HG02763 (cell line): Measurements from ENCODE around the gene METTL27.
"Not testable (repeated sequence)": the region's sequence is repeated elsewhere in the genome, so short reads cannot be mapped to it uniquely, and the experiment has no call there.

Experiments used
- ATAC-seq: cut with Tn5 transposase; IDR thresholded peaks from one replicate; pipeline ENCODE4 v1.9.1; 2021; ENCODE audit warnings: mild to moderate bottlenecking, moderate library complexity; ENCODE audit not compliant: unreplicated experiment

METTL27 gene

GRCh38 chr7:73869011-73869798, 26.9 kb upstream of the METTL27 start:
- ATAC-seq, result no peak

DNA sequence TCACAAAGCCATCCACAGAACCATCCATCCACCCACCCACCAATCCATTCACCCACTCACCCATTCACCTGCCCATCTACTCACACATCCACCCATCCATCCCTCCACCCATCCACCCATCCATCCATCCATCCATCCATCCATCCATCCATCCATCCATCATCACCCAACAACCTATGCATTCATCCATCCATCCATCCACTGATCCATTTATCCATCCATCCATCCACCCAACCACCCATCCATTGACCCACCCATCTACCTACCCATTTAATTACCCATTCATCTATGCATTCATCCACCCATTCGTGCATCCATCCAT, 24.1 kb upstream of the METTL27 start:
- no peak for ATAC-seq

- ATAC-seq, result no peak
Measured at GRCh38 chr7:73865738-73866445, 23.6 kb upstream of the METTL27 start.

DNA sequence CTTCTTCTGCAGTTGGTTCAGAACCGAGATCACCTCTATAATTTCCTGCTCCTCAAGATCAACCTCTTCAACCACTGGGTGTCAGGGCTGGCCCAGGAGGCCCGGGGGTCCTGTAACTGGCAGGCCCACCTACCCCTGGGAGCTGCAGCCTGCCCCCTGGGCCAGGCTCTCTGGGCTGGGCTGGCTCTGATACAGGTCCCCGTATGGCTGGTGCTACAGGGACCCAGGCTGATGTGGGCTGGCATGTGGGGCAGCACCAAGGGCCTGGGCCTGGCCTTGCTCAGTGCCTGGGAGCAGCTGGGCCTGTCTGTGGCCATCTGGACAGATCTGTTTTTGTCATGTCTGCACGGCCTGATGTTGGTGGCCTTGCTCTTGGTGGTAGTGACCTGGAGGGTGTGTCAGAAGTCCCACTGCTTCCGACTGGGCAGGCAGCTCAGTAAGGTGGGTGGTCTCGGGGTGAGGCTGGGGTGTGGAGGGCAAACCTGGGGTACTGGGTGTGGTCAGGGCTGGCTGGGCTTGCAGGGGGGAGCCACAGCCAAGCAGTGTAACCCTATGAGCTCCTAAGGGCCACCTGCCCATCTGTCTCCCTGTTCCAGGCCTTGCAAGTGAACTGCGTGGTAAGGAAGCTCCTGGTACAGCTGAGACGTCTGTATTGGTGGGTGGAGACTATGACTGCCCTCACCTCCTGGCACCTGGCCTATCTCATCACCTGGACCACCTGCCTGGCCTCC, 22.8 kb upstream of the METTL27 start:
- ATAC-seq, result no peak

- no peak for ATAC-seq
Measured at GRCh38 chr7:73861305-73861704, 19.0 kb upstream of the METTL27 start.

- no peak for ATAC-seq
Measured at GRCh38 chr7:73860859-73861258, 18.5 kb upstream of the METTL27 start, which contains the start of gene TMEM270. Gene TMEM270, plus strand, starts transcription at chr7:73861159. Its CDS starts 36 bp downstream, at chr7:73861195.

DNA sequence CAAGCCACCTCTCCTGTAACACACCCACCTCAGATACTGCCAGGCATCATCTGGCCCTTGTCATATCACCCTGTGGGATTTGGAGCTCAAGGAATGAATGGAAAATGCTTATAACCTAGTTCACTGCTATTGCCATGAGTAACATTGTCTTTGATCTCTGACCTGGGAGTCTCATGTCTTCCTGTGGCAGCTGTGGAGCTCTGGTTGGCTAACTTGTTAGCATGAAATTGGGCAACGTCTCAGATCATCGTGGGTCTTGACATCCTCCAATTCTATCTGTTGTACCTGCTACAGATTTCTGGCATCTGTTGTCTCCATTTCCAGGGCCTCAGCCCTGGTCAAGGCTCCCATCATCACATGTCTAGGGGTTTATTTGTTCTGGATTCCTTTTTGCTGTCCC, 16.5 kb upstream of the METTL27 start:
- ATAC-seq, result no peak

DNA sequence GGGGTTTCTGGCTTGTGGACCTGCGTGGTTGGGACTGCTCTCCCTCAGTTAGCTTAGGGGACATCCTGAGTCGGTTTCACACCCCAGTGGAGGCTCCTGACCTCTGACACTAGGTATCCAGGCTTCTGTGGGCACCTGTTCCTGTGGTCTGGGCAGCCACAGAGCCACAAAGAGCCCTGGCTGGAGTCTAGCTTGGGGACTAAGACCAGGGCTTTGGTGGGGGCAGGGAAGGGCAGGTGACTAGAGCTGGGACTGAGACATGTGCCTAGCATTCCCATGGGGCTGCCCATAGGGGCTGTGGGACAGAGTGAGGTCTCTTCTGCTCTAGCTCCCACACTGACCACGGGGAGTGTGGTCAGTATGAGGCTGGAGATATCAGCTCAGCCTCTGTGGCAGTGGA, 14.6 kb upstream of the METTL27 start:
- no peak for ATAC-seq

DNA sequence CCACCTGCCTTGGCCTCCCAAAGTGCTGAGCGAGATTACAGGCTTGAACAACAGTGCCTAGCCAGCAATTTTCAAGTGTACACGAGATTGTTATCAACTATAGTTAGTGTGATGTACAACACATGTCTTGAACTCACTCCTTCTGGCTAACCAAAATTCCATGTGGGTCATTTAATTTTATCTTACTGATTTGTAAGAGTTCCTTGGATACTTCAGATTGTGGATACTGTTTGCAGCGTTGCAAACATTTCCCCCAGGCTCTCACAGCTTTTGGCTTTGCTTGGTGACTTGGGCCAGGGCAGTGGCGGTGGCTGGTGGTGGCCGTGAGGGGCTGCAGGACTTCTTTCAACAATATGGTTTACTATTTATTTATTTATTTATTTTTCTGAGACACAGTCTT, 10.2 kb upstream of the METTL27 start:
- ATAC-seq, result no peak

DNA sequence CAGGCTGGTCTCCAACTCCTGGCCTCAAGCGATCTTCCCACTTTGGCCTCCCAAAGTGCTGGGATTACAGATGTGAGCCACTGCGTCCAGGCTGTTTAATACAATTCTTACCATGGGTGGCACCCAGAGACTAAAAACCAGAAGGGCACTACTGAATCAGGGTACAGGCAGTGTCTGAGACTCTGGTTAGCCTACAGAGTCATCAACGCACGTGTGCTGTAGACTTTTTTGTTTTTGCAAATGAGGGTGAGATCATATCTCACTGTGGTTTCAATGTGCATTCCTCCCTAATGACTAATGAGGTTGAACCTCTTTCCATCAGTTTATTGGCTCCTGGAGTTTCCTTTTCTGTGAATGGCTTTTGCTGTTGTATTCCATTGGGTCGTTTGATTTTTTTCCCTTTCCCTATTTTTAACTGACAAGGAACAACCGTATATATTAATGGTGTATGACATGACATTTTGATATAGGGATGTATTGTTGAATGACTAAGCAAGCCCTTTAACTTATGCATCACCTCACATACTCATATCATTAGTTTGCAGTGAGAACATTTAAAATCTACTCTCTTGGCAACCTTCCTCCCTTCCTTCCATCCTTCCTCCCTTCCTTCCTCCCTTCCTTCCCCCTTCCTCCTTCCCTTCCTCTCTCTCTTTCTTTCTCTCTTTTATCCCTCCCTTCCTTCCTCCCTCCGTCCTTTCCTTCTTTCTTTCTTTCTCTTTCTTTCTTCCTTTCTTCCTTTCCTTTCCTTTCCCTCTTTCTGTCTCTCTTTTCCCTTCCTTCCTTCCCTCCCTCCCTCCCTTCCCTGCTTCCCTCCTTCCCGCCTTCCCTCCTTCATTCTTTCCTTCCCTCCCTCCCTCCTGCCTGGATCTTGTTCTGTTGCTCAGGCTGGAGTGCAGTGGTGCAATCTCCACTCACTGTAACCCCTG, 9.4 kb upstream of the METTL27 start:
- peak; percentile 70 for ATAC-seq

DNA sequence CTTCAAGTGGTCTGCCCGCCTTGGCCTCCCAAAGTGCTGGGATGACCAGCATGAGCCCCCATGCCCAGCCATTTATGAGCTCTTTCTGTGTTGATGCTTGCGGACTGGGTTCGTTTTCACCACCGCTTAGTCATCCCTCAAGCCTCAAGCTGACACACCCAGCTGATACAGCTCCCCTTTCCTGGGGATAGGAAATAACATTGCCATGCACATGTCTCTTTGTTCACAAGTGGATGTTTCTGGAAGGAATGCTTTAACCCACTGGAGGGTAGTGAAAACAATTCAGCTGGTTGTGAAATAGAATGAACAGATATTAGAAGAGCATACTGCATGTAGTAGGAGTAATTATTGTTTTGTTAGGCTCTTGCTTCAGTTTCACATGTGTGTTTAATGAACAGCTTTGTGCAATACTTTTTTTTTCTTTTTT, 8.5 kb upstream of the METTL27 start:
- no peak for ATAC-seq

DNA sequence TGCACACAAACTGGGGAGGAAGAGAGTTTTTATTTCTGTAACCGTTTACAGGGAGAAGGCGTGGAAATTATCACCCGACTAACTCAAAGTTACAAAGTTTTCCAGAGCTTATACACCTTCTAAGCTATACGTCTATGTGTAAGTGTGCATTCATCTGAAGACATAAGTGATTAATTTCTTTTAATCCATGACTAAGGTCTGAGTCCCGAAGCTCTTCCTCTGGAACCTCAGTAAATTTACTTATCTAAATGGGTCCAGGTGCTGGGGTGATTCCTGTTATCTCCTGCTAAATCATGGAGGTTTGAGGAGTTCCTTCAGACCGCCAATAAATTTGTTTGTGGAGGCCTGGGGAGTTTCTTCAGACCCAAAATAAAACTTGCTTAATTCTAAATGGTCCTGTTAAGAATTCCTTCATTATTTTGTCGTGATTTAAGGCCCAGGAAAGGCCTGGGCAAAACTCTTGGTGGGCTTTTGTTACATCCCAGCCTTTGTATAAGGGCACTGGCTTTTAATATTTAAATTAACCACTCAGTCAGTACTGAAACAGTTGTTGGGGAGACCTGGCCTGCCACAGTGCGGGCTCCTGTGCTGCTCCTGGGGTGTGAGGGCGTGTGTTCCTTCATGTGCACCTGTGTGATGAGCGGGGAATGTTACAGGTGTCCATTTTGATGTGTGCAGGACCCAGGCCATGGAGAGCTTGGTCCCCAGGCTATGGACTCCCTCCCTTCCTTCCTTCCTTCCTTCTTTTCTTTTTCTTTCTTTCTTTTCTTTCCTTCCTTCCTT, 5.8 kb upstream of the METTL27 start:
- no peak for ATAC-seq

DNA sequence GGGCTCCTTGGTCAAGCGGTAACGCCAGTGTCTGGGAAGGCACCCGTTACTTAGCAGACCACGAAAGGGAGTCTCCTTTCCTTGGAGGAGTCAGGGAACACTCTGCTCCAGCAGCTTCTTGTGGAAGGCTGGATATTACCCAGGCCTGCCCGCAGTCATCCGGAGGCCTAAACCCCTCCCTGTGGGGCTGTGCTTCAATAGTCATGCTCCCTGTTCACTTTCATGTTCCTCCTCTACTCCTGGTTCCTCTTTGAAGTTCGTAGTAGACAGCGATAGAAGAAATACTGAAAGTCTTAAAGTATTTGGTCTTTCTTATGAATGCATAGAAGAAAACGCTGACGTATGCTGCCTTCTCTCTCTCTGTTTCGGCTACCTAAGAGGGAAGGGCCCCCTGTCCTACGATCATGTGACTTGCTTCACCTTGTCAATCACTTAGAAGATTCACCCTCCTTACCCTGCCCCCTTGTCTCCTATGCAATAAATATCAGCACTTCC, 3.4 kb upstream of the METTL27 start:
- not testable (repeated sequence) for ATAC-seq

DNA sequence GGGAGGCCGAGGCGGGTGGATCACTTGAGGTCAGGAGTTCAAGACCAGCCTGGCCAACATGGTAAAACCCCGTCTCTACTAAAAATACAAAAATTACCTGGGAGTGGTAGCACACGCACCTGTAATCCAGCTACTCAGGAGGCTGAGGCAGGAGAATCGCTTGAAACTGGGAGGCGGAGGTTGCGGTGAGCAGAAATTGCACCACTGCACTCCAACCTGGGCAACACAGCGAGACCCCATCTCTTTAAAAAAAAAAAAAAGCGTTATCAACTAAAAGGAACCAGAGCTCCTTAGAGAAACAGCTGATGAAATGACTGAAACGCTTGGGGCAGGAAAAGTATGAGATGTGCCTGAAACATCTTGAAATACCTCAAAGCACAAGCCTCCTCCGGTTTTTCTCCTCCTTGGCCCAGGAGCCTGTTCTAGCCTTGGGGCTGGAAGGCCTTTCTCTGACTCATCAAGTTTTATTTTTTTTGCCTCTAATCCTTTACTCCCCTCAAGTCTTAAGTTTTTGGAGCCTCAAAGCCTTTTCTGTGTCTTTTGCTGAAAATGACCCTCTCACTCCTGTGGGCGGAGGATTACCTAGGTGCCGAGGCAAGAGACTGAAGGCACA, 2.6 kb upstream of the METTL27 start:
- no peak for ATAC-seq

DNA sequence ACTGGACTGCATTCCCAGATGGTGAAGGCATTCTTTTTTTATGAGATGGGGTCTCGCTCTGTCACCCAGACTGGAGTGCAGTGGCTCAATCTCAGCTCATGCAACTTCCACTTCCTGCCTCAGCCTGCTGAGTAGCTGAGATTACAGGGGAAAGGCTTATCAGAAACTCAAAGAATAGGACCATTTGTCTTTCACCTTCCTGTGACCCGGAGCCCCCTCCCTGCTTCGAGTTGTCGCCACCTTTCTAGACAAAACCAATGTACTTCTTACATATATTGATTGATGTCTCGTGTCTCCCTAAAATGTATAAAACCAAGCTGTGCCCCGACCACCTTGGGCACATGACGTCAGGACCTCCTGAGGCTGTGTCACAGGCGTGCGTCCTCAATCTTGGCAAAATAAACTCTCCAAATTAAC, 1.8 kb upstream of the METTL27 start:
- no peak for ATAC-seq

GRCh38 chr7:73841689-73842066, 638 bp downstream of the METTL27 start:
- no peak for ATAC-seq

GRCh38 chr7:73840715-73841379, 1.5 kb downstream of the METTL27 start:
- ATAC-seq, result no peak

DNA sequence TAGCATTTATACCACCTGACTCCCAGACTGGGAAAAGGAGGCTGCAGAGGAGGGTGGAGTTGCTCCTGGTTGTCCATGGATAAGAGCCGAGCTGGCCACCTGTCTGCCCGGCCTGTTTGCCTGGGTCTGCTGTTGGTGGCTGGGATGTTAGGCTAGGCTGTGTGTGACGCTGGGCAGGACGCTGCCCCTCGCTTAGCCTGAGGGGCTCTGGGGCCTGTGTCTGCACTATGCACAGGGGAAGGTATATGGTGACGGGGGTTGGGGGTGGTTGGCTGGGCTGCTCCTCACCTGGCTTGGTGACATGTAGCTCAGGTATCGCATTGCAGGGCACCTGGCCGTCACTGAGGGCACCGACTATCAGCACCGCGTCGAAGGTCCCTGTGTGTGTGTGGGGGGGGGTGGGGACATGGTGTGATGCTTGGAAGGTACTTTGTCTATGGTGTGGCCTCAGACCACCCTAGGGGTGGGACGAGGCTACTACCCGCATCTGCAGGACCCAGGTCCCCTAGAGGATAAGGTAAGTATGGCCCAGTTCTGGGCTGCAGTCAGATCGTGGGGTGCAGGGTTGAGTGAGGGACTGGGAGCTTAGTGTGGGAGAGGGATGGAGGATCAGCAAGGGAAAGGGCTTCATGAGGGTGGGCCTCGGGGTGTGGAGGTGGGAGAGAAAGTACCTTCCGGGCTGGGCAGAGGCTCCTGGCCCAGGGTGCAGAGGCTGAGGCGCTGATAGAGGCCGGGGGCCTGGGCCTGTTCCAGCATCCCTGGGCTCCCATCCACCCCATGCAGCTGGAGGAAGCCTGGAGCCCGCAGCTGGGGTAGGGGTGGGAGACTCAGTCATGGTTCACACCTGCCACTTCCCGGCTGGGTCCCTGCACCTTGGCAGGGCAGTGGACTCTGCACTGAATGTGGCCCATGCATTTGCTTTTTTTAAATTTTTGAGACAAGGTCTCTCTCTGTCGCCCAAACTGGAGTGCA, 2.3 kb downstream of the METTL27 start:
- no peak for ATAC-seq
